ENCODE results near the gene RNU6-1. TPM values are rescaled to one million over a fixed set of nuclear protein-coding genes. Genes with fewer than 3 reads are reported as not detected.

The RNU6-1 gene
- total RNA-seq: not detected

DNA sequence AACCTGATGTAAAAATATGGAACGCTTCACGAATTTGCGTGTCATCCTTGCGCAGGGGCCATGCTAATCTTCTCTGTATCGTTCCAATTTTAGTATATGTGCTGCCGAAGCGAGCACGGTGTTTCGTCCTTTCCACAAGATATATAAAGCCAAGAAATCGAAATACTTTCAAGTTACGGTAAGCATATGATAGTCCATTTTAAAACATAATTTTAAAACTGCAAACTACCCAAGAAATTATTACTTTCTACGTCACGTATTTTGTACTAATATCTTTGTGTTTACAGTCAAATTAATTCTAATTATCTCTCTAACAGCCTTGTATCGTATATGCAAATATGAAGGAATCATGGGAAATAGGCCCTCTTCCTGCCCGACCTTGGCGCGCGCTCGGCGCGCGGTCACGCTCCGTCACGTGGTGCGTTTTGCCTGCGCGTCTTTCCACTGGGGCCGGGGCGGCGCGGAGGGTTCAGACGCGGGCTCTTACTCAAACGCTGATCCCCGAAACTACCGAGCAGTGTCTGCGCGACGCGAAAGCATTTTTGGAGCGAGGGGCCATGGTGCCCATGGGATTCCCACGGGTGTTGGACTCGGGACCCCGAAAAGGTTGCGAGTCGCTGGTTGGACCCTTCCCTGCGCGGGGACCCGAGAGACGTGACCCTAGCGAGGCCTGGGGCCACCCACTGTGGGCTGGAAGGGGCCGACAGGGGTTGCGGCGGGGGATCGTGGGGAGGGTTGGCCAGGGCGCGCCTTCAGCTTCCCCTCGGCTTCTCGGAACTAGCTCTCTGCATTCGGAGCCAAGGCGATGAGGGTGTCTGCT, at the start of gene RNU6-1:
Gene RNU6-1, minus strand, starts transcription at position 117 of the 820 bp plus-strand sequence.

DNA sequence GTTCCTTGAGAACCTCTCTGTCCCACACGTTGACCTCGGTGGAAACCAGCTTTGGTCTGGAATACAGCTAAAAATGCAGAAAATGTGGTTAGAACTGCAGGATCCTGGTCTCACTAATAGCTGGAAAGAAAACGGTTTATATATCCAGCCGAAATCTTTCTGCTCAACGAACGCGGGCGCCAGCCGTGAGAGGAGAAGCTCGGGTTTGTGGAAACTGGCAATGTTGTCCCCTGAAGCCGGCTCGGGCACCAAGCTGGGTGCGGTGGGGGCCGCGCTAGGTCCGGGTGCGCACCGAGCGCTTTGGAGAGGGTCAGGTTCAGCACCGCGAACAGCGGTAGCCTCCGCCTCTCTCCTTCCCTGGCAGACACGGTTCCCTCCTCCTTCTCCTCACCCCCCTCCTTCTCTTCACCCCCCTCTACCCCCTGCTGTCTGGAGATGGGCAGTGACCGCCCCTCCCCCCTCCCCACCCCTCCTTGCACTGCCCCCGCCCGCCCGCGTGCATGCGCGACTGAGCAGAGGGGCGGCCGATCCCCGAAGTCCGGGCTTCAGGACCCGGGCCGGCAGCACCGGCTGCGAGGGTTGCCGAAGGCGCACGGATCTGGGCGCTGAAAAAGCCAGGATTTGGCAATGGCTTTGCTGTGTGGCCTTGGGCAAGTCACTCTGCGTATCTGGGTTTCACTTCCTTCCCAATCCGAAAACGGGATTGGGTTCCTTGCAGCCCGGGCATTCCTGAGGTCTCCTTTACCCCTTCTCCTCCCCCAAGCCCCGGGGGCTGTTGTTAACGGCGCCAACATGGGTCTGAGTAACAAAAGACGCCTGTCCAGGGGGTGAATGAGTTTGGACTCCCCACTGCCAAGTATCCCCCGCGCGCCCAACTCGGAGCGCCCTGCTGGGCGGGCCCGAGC, 14.6 kb downstream of the RNU6-1 start, which contains the start of gene SKOR1:
Gene SKOR1, plus strand, starts transcription at position 534 of the 905 bp plus-strand sequence. Its CDS starts 94 bp downstream, at position 628.

Other genes starting within 250 kb of the RNU6-1 start
- gene SKOR1, start 14.5 kb downstream of the RNU6-1 start, total RNA-seq: under 1 TPM; 0.30 to 0.36 TPM
- 10 to 100 TPM; 42.1 to 43.9 TPM for gene PIAS1, start 214.3 kb upstream of the RNU6-1 start, total RNA-seq